MM.1S (cell line): ENCODE data around the gene TRIM5.

ENCODE experiments used
- DNase-seq: peaks from one replicate; pipeline ENCODE4 v3.0.0-alpha.2; 2015
- H2AFZ ChIP-seq: fragments of 300-600 bp; sonication (generic); 2 replicates; pipeline ENCODE4 v1.6.0; 2016; ENCODE audit warnings: antibody characterized with exemption, low read length
- H3F3A ChIP-seq: fragments of 300-600 bp; sonication (generic); 2 replicates; pipeline ENCODE4 v1.6.1; 2016; ENCODE audit warnings: mild to moderate bottlenecking, antibody characterized with exemption, low read length, moderate library complexity, mixed read lengths; ENCODE audit not compliant: insufficient read depth
- H3K27ac ChIP-seq: fragments of 300-600 bp; sonication (generic); 2 replicates; pipeline ENCODE4 v1.5.1; 2016; ENCODE audit warnings: mild to moderate bottlenecking, low read length
- H3K27me3 ChIP-seq: fragments of 300-600 bp; sonication (generic); replicated peaks from 2 replicates; pipeline ENCODE4 v1.6.0; 2016; ENCODE audit warnings: low read length; ENCODE audit not compliant: insufficient read depth
- H3K36me3 ChIP-seq: fragments of 300-600 bp; sonication (generic); replicated peaks from 2 replicates; pipeline ENCODE4 v1.6.1; 2016; ENCODE audit warnings: mild to moderate bottlenecking, low read length, mixed read lengths; ENCODE audit not compliant: insufficient read depth
- H3K4me1 ChIP-seq: fragments of 300-600 bp; sonication (generic); 2 replicates; pipeline ENCODE4 v1.6.1; 2016; ENCODE audit warnings: low read length, mixed read lengths
- H3K4me2 ChIP-seq: fragments of 300-600 bp; sonication (generic); 2 replicates; pipeline ENCODE4 v1.6.0; 2016; ENCODE audit warnings: low read depth, low read length
- H3K4me3 ChIP-seq: fragments of 300-600 bp; sonication (generic); 2 replicates; pipeline ENCODE4 v1.5.1; 2016; ENCODE audit warnings: low read length, mixed read lengths
- H3K79me2 ChIP-seq: fragments of 300-600 bp; sonication (generic); 2 replicates; pipeline ENCODE4 v1.6.1; 2016; ENCODE audit warnings: mixed run types, low read length, mixed read lengths
- H3K9ac ChIP-seq: fragments of 300-600 bp; sonication (generic); 2 replicates; pipeline ENCODE4 v1.6.1; 2016; ENCODE audit warnings: low read length, mixed read lengths
- H3K9me2 ChIP-seq: fragments of 300-600 bp; sonication (generic); replicated peaks from 2 replicates; pipeline ENCODE4 v1.6.1; 2016; ENCODE audit warnings: mild to moderate bottlenecking, low read length, mixed read lengths; ENCODE audit not compliant: insufficient read depth
- H3K9me3 ChIP-seq: fragments of 300-600 bp; sonication (generic); replicated peaks from 2 replicates; pipeline ENCODE4 v1.6.1; 2016; ENCODE audit warnings: mild to moderate bottlenecking, low read length, mixed read lengths; ENCODE audit not compliant: insufficient read depth
- H4K20me1 ChIP-seq: fragments of 300-600 bp; sonication (generic); 2 replicates; pipeline ENCODE4 v1.6.1; 2016; ENCODE audit warnings: mild to moderate bottlenecking, low read length, moderate library complexity, mixed read lengths; ENCODE audit not compliant: insufficient read depth
- EZH2 ChIP-seq: fragments of 300-600 bp; sonication (generic); optimal IDR thresholded peaks from 2 replicates; pipeline ENCODE3; 2017; ENCODE audit warnings: low read depth, mild to moderate bottlenecking, antibody characterized with exemption, low read length, mixed read lengths
- EZH2phosphoT487 ChIP-seq: fragments of 300-600 bp; sonication (generic); IDR thresholded peaks from 2 replicates; pipeline ENCODE4 v1.6.1; 2018; ENCODE audit warnings: antibody characterized with exemption, low read length
- TF ChIP-seq, protein P1 (sequence below): fragments of 300-600 bp; sonication (generic); IDR thresholded peaks from 2 replicates; pipeline ENCODE4 v1.5.1; 2016; ENCODE audit warnings: antibody characterized with exemption, low read length, mixed read lengths

Gene TRIM5

DNA sequence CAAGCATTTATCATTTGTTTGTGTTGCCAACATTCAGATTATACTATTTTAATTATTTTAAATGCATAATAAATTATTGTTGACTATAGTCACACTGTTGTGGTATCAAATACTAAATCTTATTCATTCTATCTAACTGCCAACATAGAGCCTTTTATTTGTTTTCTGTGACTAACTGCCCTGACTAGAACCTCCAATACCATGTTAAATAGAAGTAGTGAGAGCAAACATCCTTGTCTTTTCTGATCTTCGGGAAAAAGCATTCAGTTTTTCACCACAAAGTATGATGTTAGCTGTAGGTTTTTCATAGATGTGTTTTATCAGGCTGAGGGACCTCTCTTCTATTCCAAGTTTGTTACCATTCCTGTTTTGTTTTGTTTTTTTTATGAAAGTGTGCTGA, 44.9 kb downstream of the TRIM5 start:
- Histone ChIP-seq H3K36me3 (no peaks in the 10 kb centered on the region), H3K27me3 (no peaks in the 10 kb centered on the region), H2AFZ (no peak overlapping the region), H3K9me3 (no peaks in the 10 kb centered on the region), H3K4me2 (no peak overlapping the region), H3F3A (no peaks in the 10 kb centered on the region), H4K20me1 (no peaks in the 10 kb centered on the region), H3K9ac (no peak overlapping the region), H3K4me1 (no peaks in the 10 kb centered on the region), H3K27ac (no peak overlapping the region), H3K79me2 (no peaks in the 10 kb centered on the region), H3K9me2 (no peaks in the 10 kb centered on the region), H3K4me3 (no peak overlapping the region)
- DNase-seq = no peak
- TF ChIP-seq, protein P1, sequence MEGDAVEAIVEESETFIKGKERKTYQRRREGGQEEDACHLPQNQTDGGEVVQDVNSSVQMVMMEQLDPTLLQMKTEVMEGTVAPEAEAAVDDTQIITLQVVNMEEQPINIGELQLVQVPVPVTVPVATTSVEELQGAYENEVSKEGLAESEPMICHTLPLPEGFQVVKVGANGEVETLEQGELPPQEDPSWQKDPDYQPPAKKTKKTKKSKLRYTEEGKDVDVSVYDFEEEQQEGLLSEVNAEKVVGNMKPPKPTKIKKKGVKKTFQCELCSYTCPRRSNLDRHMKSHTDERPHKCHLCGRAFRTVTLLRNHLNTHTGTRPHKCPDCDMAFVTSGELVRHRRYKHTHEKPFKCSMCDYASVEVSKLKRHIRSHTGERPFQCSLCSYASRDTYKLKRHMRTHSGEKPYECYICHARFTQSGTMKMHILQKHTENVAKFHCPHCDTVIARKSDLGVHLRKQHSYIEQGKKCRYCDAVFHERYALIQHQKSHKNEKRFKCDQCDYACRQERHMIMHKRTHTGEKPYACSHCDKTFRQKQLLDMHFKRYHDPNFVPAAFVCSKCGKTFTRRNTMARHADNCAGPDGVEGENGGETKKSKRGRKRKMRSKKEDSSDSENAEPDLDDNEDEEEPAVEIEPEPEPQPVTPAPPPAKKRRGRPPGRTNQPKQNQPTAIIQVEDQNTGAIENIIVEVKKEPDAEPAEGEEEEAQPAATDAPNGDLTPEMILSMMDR = no peak

DNA sequence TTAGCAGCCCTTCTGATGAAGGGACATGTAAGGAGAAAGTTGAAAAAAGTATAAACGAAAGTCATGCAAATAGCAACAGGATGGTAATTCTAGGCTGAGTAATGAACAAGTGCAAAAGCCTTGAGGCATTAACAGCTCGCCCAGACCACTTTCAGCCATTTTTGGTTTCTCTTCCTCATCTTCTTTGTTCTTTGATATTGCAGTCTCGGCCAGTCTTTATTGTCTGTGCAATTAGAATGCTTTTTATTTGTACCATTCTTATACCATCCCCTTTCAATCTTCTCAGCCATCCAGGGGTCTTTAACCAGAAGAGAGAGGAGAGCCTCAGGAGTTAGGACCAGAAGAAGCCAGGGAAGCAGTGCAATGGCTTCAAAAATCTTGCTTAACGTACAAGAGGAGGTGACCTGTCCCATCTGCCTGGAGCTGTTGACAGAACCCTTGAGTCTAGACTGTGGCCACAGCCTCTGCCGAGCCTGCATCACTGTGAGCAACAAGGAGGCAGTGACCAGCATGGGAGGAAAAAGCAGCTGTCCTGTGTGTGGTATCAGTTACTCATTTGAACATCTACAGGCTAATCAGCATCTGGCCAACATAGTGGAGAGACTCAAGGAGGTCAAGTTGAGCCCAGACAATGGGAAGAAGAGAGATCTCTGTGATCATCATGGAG, 52.8 kb downstream of the TRIM5 start:
- peak overlapping the region; percentile 16; the same call in 1 of the 2 replicates for H3K4me2 ChIP-seq
- no peaks in the 10 kb centered on the region for H3K9me3 ChIP-seq
- peak; percentile 50 for DNase-seq
- H3K9me2 ChIP-seq = no peaks in the 10 kb centered on the region
- H3K36me3 ChIP-seq = no peaks in the 10 kb centered on the region
- TF ChIP-seq, protein P1 = no peak
- no peak for TF ChIP-seq EZH2phosphoT487
- TF ChIP-seq EZH2 = no peak
- H4K20me1 ChIP-seq = no peaks in the 10 kb centered on the region
- no peak overlapping the region for H2AFZ ChIP-seq
- no peak overlapping the region for H3K9ac ChIP-seq
- H3K27me3 ChIP-seq = peaks cover 17% of the 10 kb centered on the region
- no peaks in the 10 kb centered on the region for H3K79me2 ChIP-seq
- H3K4me1 ChIP-seq = peaks cover 5% of the 10 kb centered on the region; the same call in 1 of the 2 replicates
- H3F3A ChIP-seq = no peaks in the 10 kb centered on the region
- no peak overlapping the region for H3K27ac ChIP-seq
- H3K4me3 ChIP-seq = no peak overlapping the region

DNA sequence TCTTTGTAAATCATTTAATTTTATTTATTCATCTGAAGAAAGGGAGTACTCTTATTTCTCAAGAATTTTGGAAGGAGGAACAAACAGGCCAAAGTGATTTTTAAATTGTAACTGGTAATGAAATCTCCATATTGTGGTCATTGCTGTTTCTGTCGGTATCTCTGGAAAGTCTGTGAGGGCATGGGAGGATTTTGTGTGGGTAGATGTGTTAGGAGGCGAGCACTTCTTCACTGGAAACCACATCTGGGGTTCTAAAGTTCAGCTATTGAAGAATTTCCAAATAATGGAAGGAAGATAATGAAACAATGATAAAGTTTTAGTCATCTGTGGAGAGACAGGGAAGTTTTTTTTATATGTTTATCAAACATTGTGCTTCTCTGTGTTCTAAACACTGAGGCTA, 53.5 kb downstream of the TRIM5 start:
- no peak for TF ChIP-seq EZH2phosphoT487
- TF ChIP-seq, protein P1 = no peak
- TF ChIP-seq EZH2 = no peak

More for the DNA sequence above, 53.5 kb downstream of the TRIM5 start:
- Histone ChIP-seq H3K4me1 (peaks cover 5% of the 10 kb centered on the region; the same call in 1 of the 2 replicates), H2AFZ (no peak overlapping the region), H3K4me2 (0 out of 2 replicates have a peak overlapping the region, but pooled peaks have one; percentile 16), H3K27me3 (peaks cover 17% of the 10 kb centered on the region), H3F3A (no peaks in the 10 kb centered on the region), H3K9ac (no peak overlapping the region), H3K79me2 (no peaks in the 10 kb centered on the region), H3K4me3 (no peak overlapping the region), H4K20me1 (no peaks in the 10 kb centered on the region), H3K36me3 (no peaks in the 10 kb centered on the region), H3K27ac (no peak overlapping the region), H3K9me2 (no peaks in the 10 kb centered on the region), H3K9me3 (no peaks in the 10 kb centered on the region)
- no peak for DNase-seq
